HG03460 (cell line): ENCODE results near the gene MICAL2.
A peak's percentile ranks its signal among the peaks of the same experiment; 100 is the strongest.

Experiments
- ATAC-seq: cut with Tn5 transposase; IDR thresholded peaks from one replicate; pipeline ENCODE4 v1.9.1; 2021; ENCODE audit not compliant: unreplicated experiment

Gene MICAL2

GRCh38 chr11:12205330-12205729 lies 94.9 kb downstream of the MICAL2 start:
- ATAC-seq, result no peak

- ATAC-seq, result no peak
Measured at GRCh38 chr11:12206529-12206928, 96.1 kb downstream of the MICAL2 start.

GRCh38 chr11:12207384-12208150 lies 97.2 kb downstream of the MICAL2 start:
- ATAC-seq, result no peak

GRCh38 chr11:12209096-12209495 lies 98.7 kb downstream of the MICAL2 start:
- no peak for ATAC-seq

- ATAC-seq, result no peak
Measured at GRCh38 chr11:12210200-12210599, 99.8 kb downstream of the MICAL2 start.

GRCh38 chr11:12211331-12212065 lies 101.1 kb downstream of the MICAL2 start:
- no peak for ATAC-seq

- no peak for ATAC-seq
Measured at GRCh38 chr11:12212174-12212820, 101.9 kb downstream of the MICAL2 start.

- no peak for ATAC-seq
Measured at GRCh38 chr11:12212821-12213185, 102.4 kb downstream of the MICAL2 start.

- ATAC-seq, result no peak
Measured at GRCh38 chr11:12213883-12214282, 103.5 kb downstream of the MICAL2 start.

GRCh38 chr11:12214751-12215150 lies 104.4 kb downstream of the MICAL2 start:
- ATAC-seq, result no peak

GRCh38 chr11:12215181-12215593 lies 104.8 kb downstream of the MICAL2 start:
- ATAC-seq, result no peak

GRCh38 chr11:12216041-12216451 lies 105.7 kb downstream of the MICAL2 start:
- no peak for ATAC-seq

GRCh38 chr11:12216671-12217374 lies 106.4 kb downstream of the MICAL2 start:
- ATAC-seq, result no peak

- ATAC-seq, result no peak
Measured at GRCh38 chr11:12217879-12218278, 107.5 kb downstream of the MICAL2 start.

- no peak for ATAC-seq
Measured at GRCh38 chr11:12218909-12219308, 108.5 kb downstream of the MICAL2 start.

GRCh38 chr11:12219757-12220156 lies 109.4 kb downstream of the MICAL2 start:
- ATAC-seq, result no peak

GRCh38 chr11:12220305-12220704 lies 109.9 kb downstream of the MICAL2 start:
- no peak for ATAC-seq

- no peak for ATAC-seq
Measured at GRCh38 chr11:12221051-12221535, 110.7 kb downstream of the MICAL2 start.

GRCh38 chr11:12222055-12222792 lies 111.8 kb downstream of the MICAL2 start:
- ATAC-seq, result no peak

GRCh38 chr11:12223771-12224536 lies 113.6 kb downstream of the MICAL2 start:
- ATAC-seq, result peak; percentile 17
